Forelimb muscle (tissue), 1 donor: ENCODE measurements around the gene PIK3R1. TPM values are rescaled to one million over a fixed set of nuclear protein-coding genes. Genes with fewer than 3 reads are reported as not detected.
"Not testable (repeated sequence)": the region's sequence is repeated elsewhere in the genome, so short reads cannot be mapped to it uniquely, and the experiment has no call there.

Experiments used
- DNase-seq: peaks from one replicate; pipeline ENCODE4 v3.0.0-alpha.2; 2013; ENCODE audit warnings: low read depth
- polyA plus RNA-seq: library from polyadenylated mRNA; unstranded; fragments of 120-200 nt; gene quantifications from one replicate; pipeline ENCODE4 v1.2.1, GENCODE V29; 2013; ENCODE audit not compliant: insufficient read length

The PIK3R1 gene
- polyA plus RNA-seq, 1 donor, result 61.7 TPM

GRCh38 chr5:68193481-68194036 is 22.0 kb upstream of the PIK3R1 start:
- DNase-seq, result no peak

- no peak for DNase-seq
These were observed 21.2 kb upstream of the PIK3R1 start for GRCh38 chr5:68194386-68194785.

- no peak for DNase-seq
These were observed 20.4 kb upstream of the PIK3R1 start for GRCh38 chr5:68195137-68195536.

- DNase-seq, result no peak
These were observed 18.7 kb upstream of the PIK3R1 start for GRCh38 chr5:68196876-68197275.

GRCh38 chr5:68200288-68200687 is 15.3 kb upstream of the PIK3R1 start:
- DNase-seq, result no peak

- not testable (repeated sequence) for DNase-seq
These were observed 4.9 kb upstream of the PIK3R1 start for GRCh38 chr5:68210654-68211053.

GRCh38 chr5:68214482-68215207 is 911 bp upstream of the PIK3R1 start:
- no peak for DNase-seq

- no peak for DNase-seq
These were observed 315 bp downstream of the PIK3R1 start for GRCh38 chr5:68215898-68216244.

- DNase-seq, result no peak
These were observed 890 bp downstream of the PIK3R1 start for GRCh38 chr5:68216245-68217046.

GRCh38 chr5:68217047-68217355 is 1.4 kb downstream of the PIK3R1 start:
- no peak for DNase-seq

- no peak for DNase-seq
These were observed 2.0 kb downstream of the PIK3R1 start for GRCh38 chr5:68217528-68217927.

- DNase-seq, result no peak
These were observed 3.7 kb downstream of the PIK3R1 start for GRCh38 chr5:68219161-68219816.

- no peak for DNase-seq
These were observed 4.7 kb downstream of the PIK3R1 start for GRCh38 chr5:68220260-68220659.

GRCh38 chr5:68220914-68221313 is 5.4 kb downstream of the PIK3R1 start:
- no peak for DNase-seq

- DNase-seq, result no peak
These were observed 5.9 kb downstream of the PIK3R1 start for GRCh38 chr5:68221488-68221887.

- no peak for DNase-seq
These were observed 6.8 kb downstream of the PIK3R1 start for GRCh38 chr5:68222310-68222709.

GRCh38 chr5:68222824-68223354 is 7.3 kb downstream of the PIK3R1 start:
- no peak for DNase-seq

- DNase-seq, result no peak
These were observed 8.3 kb downstream of the PIK3R1 start for GRCh38 chr5:68223904-68224303.

GRCh38 chr5:68224509-68225187 is 9.1 kb downstream of the PIK3R1 start:
- no peak for DNase-seq

- DNase-seq, result no peak
These were observed 9.8 kb downstream of the PIK3R1 start for GRCh38 chr5:68225188-68225910.

- no peak for DNase-seq
These were observed 10.5 kb downstream of the PIK3R1 start for GRCh38 chr5:68225911-68226545.
